Measurements from ENCODE around the gene DTX1.

The DTX1 gene

GRCh38 chr12:113056631-113057488 lies at the start of gene DTX1:
DTX1 (plus strand) TSS chr12:113056730; CDS start chr12:113058193, 1,463 bp downstream.
- no peak for ATAC-seq
- peak; percentile 41 for DNase-seq

- ATAC-seq (no peak), DNase-seq (no peak)
Observed at GRCh38 chr12:113007166-113007565, 49.4 kb upstream of the DTX1 start.

- no peak for DNase-seq
- ATAC-seq: no peak
Observed at GRCh38 chr12:113010701-113011100, 45.8 kb upstream of the DTX1 start.

- ATAC-seq: no peak
- no peak for DNase-seq
Observed at GRCh38 chr12:113014565-113014964, 42.0 kb upstream of the DTX1 start.

- no peak for DNase-seq
Observed at GRCh38 chr12:113016796-113017195, 39.7 kb upstream of the DTX1 start.

GRCh38 chr12:113019025-113019424 lies 37.5 kb upstream of the DTX1 start:
- ATAC-seq: no peak

More at GRCh38 chr12:113016796-113017195, 39.7 kb upstream of the DTX1 start:
- no peak for ATAC-seq

GRCh38 chr12:113021500-113021899 lies 35.0 kb upstream of the DTX1 start:
- ATAC-seq: no peak

More at GRCh38 chr12:113019025-113019424, 37.5 kb upstream of the DTX1 start:
- DNase-seq: no peak

GRCh38 chr12:113022563-113023297 lies 33.8 kb upstream of the DTX1 start:
- no peak for DNase-seq
- peak; percentile 72 for ATAC-seq

More at GRCh38 chr12:113021500-113021899, 35.0 kb upstream of the DTX1 start:
- no peak for DNase-seq

GRCh38 chr12:113027726-113028125 lies 28.8 kb upstream of the DTX1 start:
- ATAC-seq (no peak), DNase-seq (no peak)

GRCh38 chr12:113030875-113031525 lies 25.5 kb upstream of the DTX1 start:
- no peak for DNase-seq
- ATAC-seq: no peak

GRCh38 chr12:113039911-113040445 lies 16.6 kb upstream of the DTX1 start:
- DNase-seq (no peak), ATAC-seq (no peak)

- ATAC-seq (peak; percentile 28), DNase-seq (no peak)
Observed at GRCh38 chr12:113040722-113041171, 15.8 kb upstream of the DTX1 start.

GRCh38 chr12:113041560-113041959 lies 15.0 kb upstream of the DTX1 start:
- no peak for ATAC-seq
- DNase-seq: no peak

GRCh38 chr12:113043240-113043639 lies 13.3 kb upstream of the DTX1 start:
- ATAC-seq: no peak

GRCh38 chr12:113044516-113044915 lies 12.0 kb upstream of the DTX1 start:
- no peak for ATAC-seq
- no peak for DNase-seq

More at GRCh38 chr12:113043240-113043639, 13.3 kb upstream of the DTX1 start:
- no peak for DNase-seq

GRCh38 chr12:113048716-113049127 lies 7.8 kb upstream of the DTX1 start:
- ATAC-seq (peak; percentile 81), DNase-seq (peak; percentile 68)

GRCh38 chr12:113049976-113050742 lies 6.4 kb upstream of the DTX1 start:
- DNase-seq (no peak), ATAC-seq (no peak)

- DNase-seq (no peak), ATAC-seq (no peak)
Observed at GRCh38 chr12:113050795-113051194, 5.7 kb upstream of the DTX1 start.

GRCh38 chr12:113051759-113052158 lies 4.8 kb upstream of the DTX1 start:
- DNase-seq (no peak), ATAC-seq (no peak)

- DNase-seq: no peak
Observed at GRCh38 chr12:113052326-113052725, 4.2 kb upstream of the DTX1 start.

GRCh38 chr12:113054948-113055486 lies 1.5 kb upstream of the DTX1 start:
- DNase-seq (no peak), ATAC-seq (no peak)

More at GRCh38 chr12:113052326-113052725, 4.2 kb upstream of the DTX1 start:
- no peak for ATAC-seq

Data from stimulated activated naive CD8-positive, alpha-beta T cell treated with anti-CD3 and anti-CD28 coated beads, Interleukin-15, Interleukin-2, amounts not matched to agents 100 U/mL and 50 U/mL, for 24 hours (primary cell).